Measurements from ENCODE around the gene ADD2.

The ADD2 gene

GRCh38 chr2:70718736-70719135 lies 49.3 kb downstream of the ADD2 start:
- DNase-seq: no peak

DNA sequence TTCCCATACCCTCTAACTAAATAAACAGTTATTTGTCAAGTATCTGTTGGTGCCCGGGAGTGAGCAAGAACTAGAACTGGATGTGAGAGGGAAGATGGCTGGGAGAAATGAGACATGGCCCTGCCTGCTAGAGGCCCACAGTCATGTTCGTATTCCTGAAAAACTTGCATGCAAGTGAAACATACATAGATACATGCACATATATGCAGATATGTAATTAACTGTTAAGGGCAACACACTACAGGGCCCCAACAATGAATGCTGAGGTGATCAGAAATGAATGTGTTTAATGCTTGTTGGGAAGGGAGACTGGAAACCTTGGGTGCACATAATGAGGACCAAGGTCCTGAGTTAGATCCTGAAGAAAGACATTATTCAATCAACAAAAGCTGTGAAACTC lies 49.8 kb downstream of the ADD2 start:
- no peak for DNase-seq

- no peak for DNase-seq
Observed at GRCh38 chr2:70717431-70718038, 50.5 kb downstream of the ADD2 start.

- no peak for DNase-seq
Observed at GRCh38 chr2:70716951-70717350, 51.0 kb downstream of the ADD2 start.

DNA sequence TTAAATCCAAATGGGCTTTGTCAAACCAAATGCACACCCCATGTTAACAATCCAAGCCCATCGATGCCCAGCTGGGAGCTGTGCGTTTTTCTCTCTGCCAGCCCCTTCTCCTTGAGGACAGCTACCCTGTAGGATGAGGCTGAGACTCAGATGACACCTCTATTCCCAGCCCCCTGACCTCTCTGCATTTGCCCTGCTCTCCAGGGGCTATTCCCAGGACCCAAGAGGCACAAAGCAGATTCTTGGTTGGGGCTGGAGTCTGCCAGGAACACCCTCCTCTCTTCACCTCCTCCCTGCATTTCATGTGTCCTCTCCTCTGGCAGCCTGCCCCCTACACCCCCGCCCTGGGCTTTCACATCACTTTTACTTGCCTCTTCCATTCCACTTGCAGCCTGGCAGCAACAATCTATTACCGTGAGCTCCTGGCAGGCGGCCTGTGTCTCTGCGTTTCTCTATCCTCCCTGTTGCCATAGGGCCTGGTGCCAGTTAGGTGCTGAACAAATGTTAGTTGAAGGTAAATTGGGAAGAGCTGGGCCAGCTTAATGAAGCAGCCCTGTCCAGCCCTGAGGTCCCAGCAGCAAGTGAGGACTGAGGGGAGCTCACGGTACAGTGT lies 51.8 kb downstream of the ADD2 start:
- DNase-seq: no peak

DNA sequence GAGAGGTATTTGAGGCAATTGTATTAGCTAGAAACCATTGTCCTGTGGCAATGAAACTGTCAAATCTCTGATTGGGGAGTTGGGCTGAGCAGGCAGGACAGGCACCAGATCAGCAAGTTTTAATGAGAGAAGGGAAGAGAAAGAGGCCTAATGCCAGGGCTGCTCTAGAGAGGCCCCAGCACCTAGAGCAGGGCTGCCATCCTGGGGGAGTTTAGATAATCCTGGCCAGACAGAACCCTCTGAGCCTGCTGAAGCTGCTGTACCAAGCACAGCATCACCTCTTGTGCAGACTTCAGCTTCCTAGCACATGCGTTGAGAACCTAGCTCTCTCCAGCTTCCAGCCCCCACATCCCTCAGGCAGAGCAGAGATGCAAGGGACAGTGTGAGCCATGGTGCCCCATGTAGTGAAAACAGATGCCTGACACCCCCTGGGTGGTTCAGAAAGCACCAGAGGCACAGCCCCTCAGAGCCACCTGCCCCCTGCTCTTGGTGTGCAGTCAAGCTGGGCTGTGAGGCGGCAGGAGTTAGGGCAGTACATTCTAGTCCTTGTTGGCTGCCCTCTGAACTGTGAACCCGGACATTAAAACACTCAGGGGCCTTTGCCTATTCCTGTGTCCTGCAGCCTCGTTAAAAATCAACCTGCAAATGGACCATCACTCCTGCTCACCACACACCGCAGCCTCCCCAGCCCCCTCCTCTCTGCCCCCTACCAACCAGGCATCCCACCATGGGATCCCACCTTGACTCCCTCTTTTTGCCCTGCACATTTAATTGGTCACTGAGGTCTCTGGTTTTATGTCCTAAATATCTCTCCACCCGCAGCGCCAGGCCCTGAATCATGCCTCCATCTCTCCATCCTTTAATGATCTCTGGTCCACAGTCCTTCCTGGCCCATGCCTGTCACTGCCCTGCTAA lies 52.7 kb downstream of the ADD2 start:
- no peak for DNase-seq

- DNase-seq: no peak
Observed at GRCh38 chr2:70714141-70714905, 53.7 kb downstream of the ADD2 start.

DNA sequence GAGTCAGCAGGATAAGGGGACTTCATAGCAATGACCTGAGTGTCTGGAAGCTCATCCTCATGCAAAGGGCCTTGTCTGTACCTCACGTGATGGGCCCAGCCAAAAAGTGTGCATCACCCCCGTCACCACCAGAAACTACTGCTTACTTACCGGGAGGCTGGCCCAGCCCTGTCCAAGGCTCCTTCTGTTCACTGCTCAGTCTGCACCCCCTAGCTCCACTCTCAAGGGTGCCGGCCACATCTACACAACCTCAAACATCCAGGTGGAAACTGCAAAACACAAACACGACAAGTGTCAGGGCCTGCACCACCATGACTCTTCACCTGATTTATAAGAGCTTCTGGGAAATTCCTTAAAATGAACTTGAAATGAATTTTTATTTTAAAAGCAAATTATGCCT lies 55.1 kb downstream of the ADD2 start:
- no peak for DNase-seq

- no peak for DNase-seq
Observed at GRCh38 chr2:70711191-70711590, 56.8 kb downstream of the ADD2 start.

DNA sequence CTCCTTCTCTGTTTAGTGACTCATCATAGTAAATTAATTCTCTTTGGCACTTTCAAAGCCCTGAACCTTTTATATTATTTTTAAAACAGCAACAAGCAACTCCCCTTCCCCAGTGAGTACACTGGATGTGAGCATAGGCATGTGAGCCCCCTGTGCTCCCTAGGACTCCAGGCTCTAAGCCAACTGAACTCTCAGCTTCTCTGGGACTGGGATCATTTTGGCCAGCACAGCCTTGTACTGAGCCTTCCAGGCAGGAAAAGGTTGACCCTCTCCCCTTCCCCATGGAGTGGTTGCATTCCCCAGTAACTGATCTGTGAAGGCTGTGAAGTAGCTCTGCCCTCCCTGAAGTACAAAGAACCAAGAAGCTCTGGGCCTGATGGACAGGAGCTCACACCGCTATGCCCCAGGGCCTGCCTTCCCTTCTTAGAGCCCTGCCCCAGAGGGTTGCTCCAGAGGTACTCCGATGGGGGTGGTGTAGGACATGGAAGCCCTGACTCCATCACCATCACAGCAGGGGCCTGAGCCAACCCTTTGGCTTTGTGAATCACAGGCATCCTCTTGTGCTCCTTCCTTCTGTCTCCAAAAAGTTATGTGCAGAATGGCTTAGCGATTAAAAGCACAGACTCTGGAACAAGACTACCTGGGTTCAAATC lies 57.8 kb downstream of the ADD2 start:
- DNase-seq: no peak

- no peak for DNase-seq
Observed at GRCh38 chr2:70709275-70710037, 58.5 kb downstream of the ADD2 start.

GRCh38 chr2:70708376-70709199 lies 59.4 kb downstream of the ADD2 start:
- DNase-seq: peak; percentile 33

- DNase-seq: no peak
Observed at GRCh38 chr2:70707706-70708105, 60.3 kb downstream of the ADD2 start.

- no peak for DNase-seq
Observed at GRCh38 chr2:70706026-70706795, 61.8 kb downstream of the ADD2 start.

- no peak for DNase-seq
Observed at GRCh38 chr2:70705160-70705850, 62.7 kb downstream of the ADD2 start.

DNA sequence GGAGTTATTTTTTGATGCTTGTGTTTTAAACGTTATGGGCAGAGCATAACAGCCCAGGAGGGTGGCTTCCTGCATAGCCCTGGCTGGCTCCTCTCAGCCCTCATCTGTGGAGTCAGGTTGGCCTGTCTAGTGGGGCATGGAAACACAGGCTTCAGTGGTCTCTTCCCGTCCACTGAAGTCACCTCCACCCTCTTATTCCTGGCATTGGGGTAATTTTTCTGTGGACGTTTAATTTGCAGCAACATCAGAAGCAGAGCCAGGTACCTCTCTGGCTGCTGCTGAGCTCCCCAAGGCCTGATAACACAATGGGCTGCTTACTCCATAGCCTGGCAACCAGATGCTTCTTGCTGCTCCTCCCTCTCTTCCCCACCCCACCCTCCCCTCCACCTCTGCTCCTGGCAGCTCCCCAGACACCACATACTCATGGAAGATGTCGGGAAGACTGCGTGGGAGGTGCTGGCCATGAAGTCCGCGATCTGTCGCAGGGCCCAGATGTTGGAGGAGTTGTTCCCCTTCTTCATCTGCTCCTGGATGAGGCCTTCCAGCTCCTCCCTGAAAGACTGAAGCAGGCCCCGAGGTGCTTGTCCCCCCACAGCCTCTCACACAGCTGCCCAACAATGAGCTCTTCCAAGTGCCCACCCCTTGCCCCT lies 64.0 kb downstream of the ADD2 start:
- DNase-seq: no peak

DNA sequence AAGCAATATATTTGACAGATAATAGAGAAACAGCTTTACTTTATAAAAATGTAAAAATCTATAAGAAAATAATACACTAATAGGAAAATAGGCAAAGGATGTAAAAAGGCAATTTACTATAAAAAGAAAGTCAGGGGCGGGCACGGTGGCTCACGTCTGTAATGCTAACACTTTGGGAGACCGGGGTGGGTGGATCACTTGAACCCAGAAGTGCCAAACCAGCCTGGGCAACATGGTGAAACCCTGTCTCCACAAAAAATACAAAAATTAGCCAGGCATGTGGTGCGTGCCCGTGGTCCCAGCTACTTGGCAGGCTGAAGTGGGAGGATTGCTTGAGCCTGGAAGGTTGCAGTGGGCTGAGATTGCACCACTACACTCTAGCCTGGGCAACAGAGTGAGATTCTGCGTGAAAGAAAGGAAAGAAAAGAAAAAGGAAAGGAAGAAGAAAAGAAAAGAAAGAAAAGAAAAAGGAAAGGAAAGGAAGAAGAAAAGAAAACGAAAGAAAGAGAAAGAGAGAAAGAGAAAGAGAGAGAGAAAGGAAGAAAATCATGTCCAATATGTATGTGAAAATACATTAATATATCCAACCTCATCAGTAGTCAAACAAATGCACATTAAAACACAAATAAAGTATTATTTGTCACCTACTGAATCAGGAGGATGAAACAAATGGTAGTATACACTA lies 65.1 kb downstream of the ADD2 start:
- no peak for DNase-seq

GRCh38 chr2:70698847-70699246 lies 69.2 kb downstream of the ADD2 start:
- DNase-seq: no peak
